ENCODE results near the gene FAM118A. TPM values are rescaled to one million over a fixed set of nuclear protein-coding genes. Genes with fewer than 3 reads are reported as not detected.
"Not testable (repeated sequence)": the region's sequence is repeated elsewhere in the genome, so short reads cannot be mapped to it uniquely, and the experiment has no call there.

Gene FAM118A
- total RNA-seq, 1 donor from 2014 or later = 52.7 TPM

GRCh38 chr22:45308957-45309421 lies 745 bp upstream of the FAM118A start:
- DNase-seq (ENCODE audit: low spot score) = no peak

- no peak for DNase-seq (ENCODE audit: low spot score)
These were observed 720 bp downstream of the FAM118A start for GRCh38 chr22:45310331-45310976.

GRCh38 chr22:45310977-45311531 lies 1.3 kb downstream of the FAM118A start:
- no peak for DNase-seq (ENCODE audit: low spot score)

DNA sequence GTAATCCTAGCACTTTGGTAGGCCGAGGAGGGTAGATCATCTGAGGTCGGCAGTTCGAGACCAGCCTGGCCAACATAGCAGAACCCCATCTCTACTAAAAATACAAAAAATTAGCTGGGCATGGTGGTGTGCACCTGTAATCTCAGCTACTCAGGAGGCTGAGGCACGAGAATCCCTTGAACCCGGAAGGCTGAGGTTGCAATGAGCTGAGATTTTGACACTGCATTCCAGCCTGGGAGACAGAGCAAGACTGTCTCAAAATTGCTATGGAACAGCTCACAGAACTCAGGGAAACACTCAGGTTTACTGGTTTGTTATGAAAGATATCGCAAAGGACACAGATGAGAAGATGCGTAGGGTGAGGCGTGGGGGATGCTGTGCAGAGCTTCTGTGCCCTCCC lies 2.7 kb downstream of the FAM118A start:
- no peak for DNase-seq (ENCODE audit: low spot score)

DNA sequence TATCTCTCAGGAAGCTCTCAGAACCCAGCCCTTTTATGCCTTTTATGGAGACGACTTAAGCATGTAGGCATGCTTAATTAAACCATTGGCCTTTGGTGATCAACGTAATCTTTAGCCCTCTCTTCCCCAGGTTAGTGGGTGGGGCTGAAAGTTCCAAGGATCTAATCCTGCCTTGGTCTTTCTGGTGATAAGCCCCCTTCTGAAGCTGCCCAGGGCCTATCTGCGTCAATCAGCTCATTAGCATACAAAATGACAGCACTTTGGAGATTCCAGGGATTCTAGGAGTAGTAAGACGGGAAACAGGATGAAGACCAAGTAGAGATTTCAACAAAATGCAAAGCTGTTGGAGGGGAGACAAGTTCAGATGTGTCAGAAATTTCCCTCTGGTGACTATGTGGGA lies 3.1 kb downstream of the FAM118A start:
- no peak for DNase-seq (ENCODE audit: low spot score)

DNA sequence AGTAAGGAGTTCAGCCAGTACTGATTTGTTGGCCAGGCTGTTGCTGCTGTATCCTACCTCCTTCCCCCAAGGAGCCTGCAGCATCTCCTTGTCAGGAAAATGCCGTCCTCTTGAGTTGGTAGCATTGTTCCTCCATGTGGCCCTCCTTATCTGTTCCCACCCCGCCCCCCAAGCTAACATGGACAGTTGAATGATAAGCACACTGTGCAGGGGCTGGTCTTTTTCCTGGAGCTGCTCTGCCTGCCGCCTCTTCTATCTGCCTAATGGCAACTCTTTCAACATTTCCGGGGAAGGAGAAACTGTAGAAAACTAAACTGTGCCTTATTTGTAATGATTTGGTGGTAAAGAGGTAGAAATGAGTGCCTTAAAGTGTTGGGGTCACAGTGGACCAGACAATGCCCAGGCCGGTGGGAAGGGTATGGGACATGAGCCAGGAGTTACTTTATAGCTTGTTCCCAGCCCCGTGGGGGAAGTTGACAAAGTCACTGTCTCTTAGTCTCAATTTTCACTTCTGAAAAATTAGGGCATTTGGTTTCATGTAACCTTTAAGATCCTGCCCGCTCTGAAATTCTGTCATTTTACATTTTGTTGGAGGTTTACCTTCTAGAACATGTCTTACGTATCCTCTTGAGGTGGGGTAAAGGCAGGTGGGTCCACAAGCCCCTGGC lies 4.5 kb downstream of the FAM118A start:
- DNase-seq (ENCODE audit: low spot score) = no peak

DNA sequence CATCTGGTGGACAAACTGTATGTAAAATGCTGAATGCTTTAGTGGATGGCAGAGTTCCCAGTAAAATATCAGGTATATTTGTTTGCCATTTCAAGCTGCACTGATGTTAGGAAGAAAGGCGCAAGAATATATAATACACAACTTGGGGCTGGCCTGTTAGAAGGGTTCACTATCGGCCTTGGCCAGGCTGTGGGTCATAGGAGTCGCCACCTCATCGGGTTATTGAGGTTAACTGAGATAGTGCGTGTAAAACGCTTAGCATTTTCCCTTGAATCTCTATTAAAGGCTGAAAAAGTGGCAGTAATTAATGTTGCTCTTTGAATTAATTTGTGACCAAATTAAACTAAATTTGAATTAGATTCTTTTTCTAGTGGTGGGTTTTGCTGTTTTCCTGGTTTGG lies 5.1 kb downstream of the FAM118A start:
- DNase-seq (ENCODE audit: low spot score) = no peak

GRCh38 chr22:45316796-45317526 lies 7.2 kb downstream of the FAM118A start:
- DNase-seq (ENCODE audit: low spot score) = no peak

DNA sequence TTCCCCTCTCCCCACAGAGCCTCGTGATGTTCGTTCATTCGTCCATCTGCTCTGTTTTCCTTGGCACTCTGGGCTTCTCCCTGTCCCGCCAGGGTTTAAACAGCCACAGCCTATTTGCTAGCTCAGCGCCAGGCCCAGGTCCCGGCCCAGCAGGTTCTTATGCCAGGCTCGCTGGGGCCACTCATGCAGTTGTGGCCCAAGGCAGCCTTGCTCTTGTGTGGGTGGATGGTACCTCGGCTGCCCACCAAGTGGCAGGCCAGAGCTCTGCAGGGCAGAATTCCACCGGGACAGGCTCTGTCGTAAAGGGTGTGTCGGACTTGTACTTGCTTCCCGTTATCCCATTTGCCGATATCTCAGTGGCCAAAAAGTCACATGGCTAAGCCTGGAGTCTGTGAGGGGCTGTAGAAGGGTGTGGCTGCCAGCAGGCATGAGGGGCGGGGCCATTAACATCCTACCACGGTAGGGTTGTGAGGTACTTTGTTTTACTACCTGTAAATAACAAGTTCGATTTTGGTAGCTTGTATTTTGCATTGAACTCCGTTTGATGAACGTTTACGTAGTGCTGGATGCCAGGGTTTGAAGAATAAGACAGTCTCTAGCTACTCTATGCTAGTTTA lies 7.9 kb downstream of the FAM118A start:
- DNase-seq (ENCODE audit: low spot score) = no peak

GRCh38 chr22:45318168-45318557 lies 8.4 kb downstream of the FAM118A start:
- peak; percentile 82 for DNase-seq (ENCODE audit: low spot score)

DNA sequence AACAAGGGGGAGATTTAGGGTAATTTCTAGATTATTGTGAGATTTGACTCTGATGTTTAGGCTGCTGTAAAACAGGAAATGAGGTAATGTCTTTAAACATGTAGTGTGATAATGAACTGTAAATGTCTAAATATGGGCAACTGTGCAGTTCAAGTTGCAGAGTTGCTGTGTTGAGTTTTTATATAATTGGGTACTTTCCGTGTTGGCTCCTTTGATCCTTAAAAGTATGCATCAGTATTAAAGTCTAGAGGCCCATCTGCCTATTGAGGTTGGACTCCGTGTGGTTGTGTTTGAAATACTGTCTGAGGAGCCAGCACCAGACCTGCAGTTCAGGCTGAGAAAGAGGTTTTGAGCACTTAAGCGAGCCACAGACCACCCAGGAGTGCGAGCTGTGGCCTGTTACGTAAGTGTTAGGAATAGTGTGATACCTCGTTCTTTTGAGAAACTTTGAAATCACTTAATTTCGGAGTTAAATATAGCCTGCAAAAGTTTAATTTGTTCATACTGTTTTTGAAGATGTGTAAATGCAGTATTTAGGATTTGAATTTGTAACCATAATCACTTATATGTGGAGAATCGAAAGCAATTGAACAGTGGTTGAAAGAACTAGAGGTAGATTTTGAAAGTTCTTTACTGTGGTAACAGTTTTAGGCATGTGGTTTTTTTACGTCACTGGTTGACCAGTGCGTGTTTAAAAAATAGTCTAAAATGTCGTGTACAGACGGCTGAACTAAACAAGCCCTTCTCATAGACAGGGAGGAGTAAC lies 9.0 kb downstream of the FAM118A start:
- no peak for DNase-seq (ENCODE audit: low spot score)

- DNase-seq (ENCODE audit: low spot score) = no peak
These were observed 9.6 kb downstream of the FAM118A start for GRCh38 chr22:45319324-45319685.

DNA sequence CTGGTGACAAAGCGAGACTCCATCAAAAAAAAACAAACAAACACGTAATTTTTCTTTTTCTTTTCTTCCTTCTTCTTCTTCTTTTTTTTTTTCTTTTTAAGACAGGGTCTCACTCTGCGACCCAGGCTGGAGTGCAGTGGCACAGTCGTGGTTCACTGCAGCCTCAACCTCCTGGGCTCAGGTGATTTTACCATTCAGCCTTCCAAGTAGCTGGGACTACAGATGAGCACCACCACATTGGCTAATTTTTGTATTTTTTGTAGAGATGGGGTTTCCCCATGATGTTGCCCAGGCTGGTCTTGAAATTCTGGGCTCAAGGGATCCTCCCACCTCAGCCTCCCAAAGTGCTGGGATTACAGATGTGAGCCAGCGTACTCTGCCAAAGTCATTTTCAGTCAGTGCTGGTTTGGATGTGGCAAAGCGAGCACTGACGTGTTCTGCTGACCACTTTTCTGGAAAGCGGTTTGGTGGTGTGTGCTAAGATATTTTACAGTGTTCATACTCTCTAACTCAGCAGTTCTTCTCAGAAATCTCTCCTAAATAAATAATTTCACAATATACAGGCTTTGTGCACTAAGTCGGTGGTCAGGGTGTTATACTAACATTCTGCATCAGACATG lies 10.7 kb downstream of the FAM118A start:
- no peak for DNase-seq (ENCODE audit: low spot score)

GRCh38 chr22:45321827-45322226 lies 12.1 kb downstream of the FAM118A start:
- no peak for DNase-seq (ENCODE audit: low spot score)

GRCh38 chr22:45322873-45323525 lies 13.3 kb downstream of the FAM118A start:
- no peak for DNase-seq (ENCODE audit: low spot score)

- no peak for DNase-seq (ENCODE audit: low spot score)
These were observed 14.0 kb downstream of the FAM118A start for GRCh38 chr22:45323695-45324094.

DNA sequence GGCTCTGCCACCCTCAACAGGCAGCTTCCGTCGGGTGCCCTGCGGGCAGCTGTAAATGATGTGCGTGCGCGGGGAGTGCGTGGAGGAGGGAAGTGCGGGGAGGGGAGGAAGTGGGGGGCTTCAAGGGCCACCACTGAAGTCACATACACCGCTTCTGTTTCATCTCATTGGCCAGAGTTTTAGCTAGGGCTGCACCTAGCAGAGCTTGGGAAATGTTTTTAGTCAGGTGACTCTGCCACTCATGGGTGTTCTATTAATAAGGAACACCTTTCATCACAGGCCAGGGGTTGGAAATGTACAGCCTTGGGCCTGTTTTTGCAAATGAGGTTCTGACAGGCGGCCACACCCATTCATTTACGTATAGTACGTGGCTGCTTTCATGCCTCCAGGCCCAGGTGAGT lies 14.6 kb downstream of the FAM118A start:
- DNase-seq (ENCODE audit: low spot score) = no peak

GRCh38 chr22:45328261-45328660 lies 18.5 kb downstream of the FAM118A start:
- not testable (repeated sequence) for DNase-seq (ENCODE audit: low spot score)

- DNase-seq (ENCODE audit: low spot score) = no peak
These were observed 19.2 kb downstream of the FAM118A start for GRCh38 chr22:45328822-45329529.

GRCh38 chr22:45329530-45329936 lies 19.8 kb downstream of the FAM118A start:
- DNase-seq (ENCODE audit: low spot score) = no peak

Data from ureter (tissue), 1 donor.